CD4-positive, alpha-beta T cell treated with Interleukin-17A for 1 hour (primary cell): Measurements from ENCODE around the gene ARHGAP30.
A peak's percentile ranks its signal among the peaks of the same experiment; 100 is the strongest.

ENCODE experiments used
- DNase-seq: peaks from one replicate; pipeline ENCODE4 v3.0.0-alpha.2; 2020

Gene ARHGAP30

GRCh38 chr1:161090617-161091016 is 20.9 kb upstream of the ARHGAP30 start:
- no peak for DNase-seq

- no peak for DNase-seq
Observed at GRCh38 chr1:161089938-161090337, 20.2 kb upstream of the ARHGAP30 start.

DNA sequence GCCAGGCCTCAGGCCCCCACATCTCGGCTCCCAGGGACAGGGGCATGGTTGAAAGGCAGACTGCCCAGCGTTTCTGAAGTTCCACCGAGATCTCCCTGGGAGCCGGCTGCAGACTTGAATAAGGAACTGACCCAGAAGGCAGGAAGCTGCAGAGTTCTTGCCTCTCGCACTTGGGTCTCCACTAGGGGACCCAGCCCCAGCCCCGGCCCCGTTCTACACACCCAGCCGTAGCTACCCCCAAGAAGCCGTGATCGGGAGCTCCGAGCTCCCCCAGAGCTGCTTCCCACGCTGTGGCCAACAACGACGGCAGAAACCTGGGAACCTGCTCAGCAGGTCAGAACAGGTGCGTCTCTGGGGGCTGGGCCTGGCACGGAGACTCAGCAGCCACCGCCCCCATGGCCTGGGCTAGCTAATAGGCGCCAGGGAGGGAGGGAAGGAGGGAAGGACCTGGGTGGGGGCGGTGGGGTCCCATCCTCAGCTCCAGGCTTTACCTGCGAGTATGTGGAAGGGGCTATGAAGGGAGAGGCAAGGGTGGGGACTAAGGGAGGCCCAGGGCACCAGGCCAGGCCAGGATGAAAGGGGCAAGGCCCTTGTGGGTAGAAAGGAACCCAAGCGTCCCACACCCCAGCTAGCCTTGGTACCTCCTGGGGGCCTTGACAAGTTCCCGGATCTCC is 19.7 kb upstream of the ARHGAP30 start, which contains the start of gene NECTIN4:
NECTIN4 (minus strand) TSS at position 308 of the 674 bp plus-strand sequence; CDS start at position 46, 262 bp downstream.
- no peak for DNase-seq

- no peak for DNase-seq
Observed at GRCh38 chr1:161088587-161089110, 19.0 kb upstream of the ARHGAP30 start.

DNA sequence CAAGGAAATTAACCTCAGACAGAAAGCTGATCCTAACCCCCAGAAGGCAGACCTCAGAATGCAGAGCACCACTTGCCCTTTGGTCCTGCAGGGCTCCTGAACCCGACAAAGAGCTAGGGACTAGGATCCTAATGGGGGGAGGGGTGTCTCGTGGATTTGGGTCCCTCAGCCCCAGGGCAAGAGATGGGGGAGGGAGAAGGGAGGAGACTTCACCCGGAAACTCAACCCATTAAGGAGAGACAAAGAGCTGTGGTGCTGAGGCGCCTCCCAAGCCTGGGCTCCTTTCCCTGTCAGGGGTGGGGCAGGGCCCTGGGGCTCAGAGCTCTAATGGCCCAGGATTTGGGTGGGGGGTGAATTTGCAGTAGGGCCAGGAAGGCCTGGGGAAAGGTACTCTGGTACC is 16.8 kb upstream of the ARHGAP30 start:
- no peak for DNase-seq

GRCh38 chr1:161085165-161085564 is 15.5 kb upstream of the ARHGAP30 start:
- DNase-seq, result no peak

GRCh38 chr1:161084597-161084988 is 14.9 kb upstream of the ARHGAP30 start:
- DNase-seq, result no peak

DNA sequence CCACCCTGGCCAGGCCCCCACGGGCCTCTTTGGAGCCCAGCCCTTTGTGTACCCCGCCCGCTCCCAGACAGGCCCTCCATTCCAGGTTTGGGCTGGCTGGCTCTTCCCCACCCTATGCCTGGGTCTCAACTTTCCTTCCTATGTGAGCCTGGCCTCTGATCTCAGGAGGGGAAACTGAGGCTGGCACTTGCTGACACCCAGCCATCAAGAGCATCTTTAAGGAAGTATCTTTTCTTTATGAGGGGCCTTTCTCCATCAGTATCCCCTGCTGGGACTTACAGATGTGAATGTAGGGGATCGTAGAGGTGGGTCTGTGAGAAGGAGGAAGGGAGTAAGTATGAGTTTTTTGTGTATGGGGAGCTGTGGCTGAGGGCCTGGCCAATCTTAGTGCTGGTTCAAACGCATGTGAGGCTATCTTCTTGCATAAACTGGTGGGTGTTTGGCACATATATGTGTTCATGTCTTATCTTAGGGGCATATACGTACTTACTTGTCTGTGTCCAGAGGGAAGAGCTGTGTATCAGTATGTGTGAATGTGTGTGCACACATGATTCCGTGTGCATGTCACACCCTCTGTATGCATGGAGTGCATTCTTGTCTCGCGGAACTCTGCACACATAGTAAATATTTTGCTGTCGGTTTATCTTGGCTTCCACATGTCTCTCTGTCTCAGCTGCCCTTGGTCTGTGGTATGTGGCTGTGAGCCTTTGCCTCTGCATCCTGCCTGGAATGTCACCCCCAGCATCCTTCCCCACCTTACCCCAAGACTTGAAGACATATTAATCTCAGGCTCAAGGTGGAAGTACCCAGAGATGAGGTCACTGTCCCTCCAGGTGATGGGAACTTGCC is 14.3 kb upstream of the ARHGAP30 start:
- DNase-seq, result no peak

GRCh38 chr1:161082996-161083747 is 13.5 kb upstream of the ARHGAP30 start:
- DNase-seq, result peak; percentile 22

DNA sequence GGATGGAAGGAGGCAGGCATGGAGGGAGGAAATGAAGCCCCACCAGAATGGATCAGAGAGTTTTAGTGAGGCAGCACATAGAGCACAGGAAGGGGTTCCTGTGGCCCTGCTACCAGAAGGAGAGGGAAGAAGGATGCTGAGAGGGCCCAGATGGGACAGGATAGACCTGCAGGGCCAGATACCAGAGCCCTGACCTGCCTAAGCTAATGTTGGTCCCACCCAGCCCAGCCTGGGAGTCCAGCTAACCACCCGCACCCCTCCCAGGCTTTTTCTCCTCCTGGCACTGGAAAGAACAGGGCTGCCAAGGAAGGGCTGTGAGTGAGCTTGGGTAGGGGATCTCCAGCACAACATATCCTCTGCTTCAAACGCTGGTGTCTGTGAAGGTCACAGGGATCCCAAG is 12.8 kb upstream of the ARHGAP30 start:
- no peak for DNase-seq

GRCh38 chr1:161081519-161081918 is 11.8 kb upstream of the ARHGAP30 start:
- DNase-seq, result no peak

DNA sequence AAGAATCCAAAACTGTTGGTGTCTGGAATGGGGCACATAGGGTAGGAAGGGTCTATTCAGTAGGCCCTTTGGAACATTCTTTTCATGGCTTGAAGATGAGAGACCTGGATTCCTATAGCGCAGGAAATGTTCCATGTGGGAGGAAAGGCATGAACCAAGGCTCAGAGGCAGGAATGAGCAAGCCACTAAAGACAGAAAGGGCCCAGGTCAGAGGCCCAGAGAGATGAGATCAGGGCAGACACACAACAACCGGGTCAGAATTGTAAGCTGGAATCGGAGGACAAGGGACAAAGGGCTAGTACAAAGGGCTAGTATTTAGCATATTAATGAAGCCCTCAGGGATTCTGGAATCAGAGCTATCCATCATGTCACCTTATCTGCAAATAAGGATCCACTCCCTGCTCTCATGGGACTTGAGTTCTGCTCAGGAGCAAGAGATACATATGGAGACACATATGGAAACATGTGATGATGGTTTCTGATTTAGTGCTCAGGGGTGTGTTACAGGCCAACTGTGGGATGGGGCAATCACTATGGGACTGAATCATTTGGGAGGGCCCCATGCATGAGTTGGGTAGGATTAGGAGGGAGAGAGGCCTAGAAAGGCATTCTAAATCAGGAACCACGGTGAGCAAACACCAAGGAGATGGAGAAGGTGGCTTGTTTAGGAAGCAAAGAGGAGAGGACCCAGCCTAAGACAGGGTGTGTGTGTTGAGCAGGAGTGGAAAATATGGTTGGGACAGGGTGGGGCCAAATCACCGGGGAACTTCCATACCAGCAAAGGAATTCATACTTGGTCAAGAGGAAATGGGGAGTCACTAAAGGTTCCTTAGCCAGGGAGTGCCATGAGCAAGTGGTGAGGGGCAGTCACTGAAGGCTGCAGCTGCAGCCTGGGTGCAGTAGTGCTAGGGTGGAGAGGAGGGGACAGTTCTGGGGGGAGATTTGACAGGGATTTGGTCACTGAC is 11.0 kb upstream of the ARHGAP30 start:
- DNase-seq, result no peak

GRCh38 chr1:161079436-161080110 is 9.9 kb upstream of the ARHGAP30 start:
- DNase-seq, result no peak

- no peak for DNase-seq
Observed at GRCh38 chr1:161077426-161077825, 7.7 kb upstream of the ARHGAP30 start.

GRCh38 chr1:161076410-161076809 is 6.7 kb upstream of the ARHGAP30 start:
- DNase-seq, result no peak

- no peak for DNase-seq
Observed at GRCh38 chr1:161074676-161075368, 5.1 kb upstream of the ARHGAP30 start.

- no peak for DNase-seq
Observed at GRCh38 chr1:161073474-161074121, 3.9 kb upstream of the ARHGAP30 start.

GRCh38 chr1:161072751-161073449 is 3.2 kb upstream of the ARHGAP30 start:
- DNase-seq, result no peak

DNA sequence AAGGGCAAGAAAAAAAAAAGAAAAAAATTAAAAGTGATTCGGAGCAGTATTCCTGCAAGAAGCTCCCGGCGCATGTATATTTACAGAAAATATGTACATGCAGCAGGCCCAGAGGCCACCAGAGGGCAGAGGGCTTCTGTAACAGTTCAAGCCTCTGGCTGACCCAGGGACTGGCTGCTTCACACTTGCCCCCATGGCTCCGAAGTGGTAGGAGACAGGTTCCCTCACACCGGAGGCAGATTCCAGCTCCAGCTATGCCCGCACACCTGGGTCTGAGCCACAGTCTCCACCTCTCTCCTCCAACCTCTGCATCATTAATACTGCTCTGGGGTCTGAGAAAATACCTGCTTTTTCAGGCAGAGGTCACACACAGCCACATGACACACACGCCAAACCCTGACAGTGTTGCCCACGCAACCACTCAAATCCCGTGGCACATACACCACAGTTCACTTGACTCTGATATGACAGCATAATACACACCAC is 2.2 kb upstream of the ARHGAP30 start:
- DNase-seq, result peak; percentile 58
